SU-DHL-6 (cell line): ENCODE data around the gene GSX1.
"Not testable (repeated sequence)": the region's sequence is repeated elsewhere in the genome, so short reads cannot be mapped to it uniquely, and the experiment has no call there.

Experiments used
- H2AFZ ChIP-seq: fragments of 200-600 bp; sonication (generic); 2 replicates; pipeline ENCODE4 v1.6.1; 2014; ENCODE audit warnings: low read depth, mild to moderate bottlenecking, moderate library complexity, mixed read lengths, antibody characterized with exemption, low read length; ENCODE audit not compliant: severe bottlenecking
- H3F3A ChIP-seq: fragments of 200-600 bp; shearing (Covaris generic); 2 replicates; pipeline ENCODE4 v1.6.0; 2016; ENCODE audit warnings: antibody characterized with exemption, mild to moderate bottlenecking; ENCODE audit not compliant: insufficient read depth
- H3K27ac ChIP-seq: fragments of 200-600 bp; sonication (generic); 2 replicates; pipeline ENCODE4 v1.5.1; 2016; ENCODE audit warnings: low read depth, mild to moderate bottlenecking, low read length, moderate library complexity, mixed read lengths
- H3K27me3 ChIP-seq: fragments of 200-600 bp; sonication (generic), shearing (Covaris generic); 2 replicates; pipeline ENCODE4 v1.6.0; 2014; ENCODE audit warnings: mild to moderate bottlenecking, low read length
- H3K36me3 ChIP-seq: fragments of 200-600 bp; sonication (generic); 2 replicates; pipeline ENCODE4 v1.6.1; 2014; ENCODE audit warnings: mild to moderate bottlenecking, low read length, mixed read lengths
- H3K4me2 ChIP-seq: fragments of 300-600, 200-600 bp; shearing (Covaris generic), sonication (generic); 2 replicates; pipeline ENCODE4 v1.6.0; 2014; ENCODE audit warnings: low read length, low read depth, mild to moderate bottlenecking; ENCODE audit not compliant: poor library complexity, severe bottlenecking
- H3K4me3 ChIP-seq: fragments of 200-600 bp; sonication (generic); 2 replicates; pipeline ENCODE4 v1.5.1; 2014; ENCODE audit warnings: antibody characterized with exemption, low read length, mild to moderate bottlenecking, mixed read lengths; ENCODE audit not compliant: insufficient read depth, poor library complexity, severe bottlenecking
- H3K79me2 ChIP-seq: fragments of 200-600 bp; sonication (generic); 2 replicates; pipeline ENCODE4 v1.6.1; 2014; ENCODE audit warnings: mild to moderate bottlenecking, low read length, moderate library complexity; ENCODE audit not compliant: insufficient read depth
- H3K9ac ChIP-seq: fragments of 200-600 bp; sonication (generic); 2 replicates; pipeline ENCODE4 v1.7.0; 2014; ENCODE audit warnings: mild to moderate bottlenecking, low read length
- H3K9me2 ChIP-seq: fragments of 200-600 bp; sonication (generic); replicated peaks from 2 replicates; pipeline ENCODE4 v1.6.1; 2014; ENCODE audit warnings: low read length; ENCODE audit not compliant: insufficient read depth
- H3K9me3 ChIP-seq: fragments of 200-600 bp; sonication (generic); 2 replicates; pipeline ENCODE4 v1.6.1; 2014; ENCODE audit warnings: low read length, mixed read lengths; ENCODE audit not compliant: insufficient read depth
- H4K20me1 ChIP-seq: fragments of 200-600 bp; sonication (generic); 2 replicates; pipeline ENCODE4 v1.6.1; 2014; ENCODE audit warnings: low read depth, mild to moderate bottlenecking, antibody characterized with exemption, low read length, moderate library complexity, mixed read lengths
- CTCF ChIP-seq: fragments of 200-600 bp; sonication (generic); IDR thresholded peaks from one replicate; pipeline ENCODE4 v1.5.1; 2017; ENCODE audit warnings: antibody characterized with exemption, mild to moderate bottlenecking, low read length, moderate library complexity; ENCODE audit not compliant: insufficient read depth, poor library complexity, severe bottlenecking
- EZH2phosphoT487 ChIP-seq: fragments of 200-600 bp; sonication (generic), shearing (Covaris generic); conservative IDR thresholded peaks from 2 replicates; pipeline ENCODE4 v1.6.1; 2018; ENCODE audit warnings: mild to moderate bottlenecking, antibody characterized with exemption, low read length, moderate library complexity, mixed read lengths

The GSX1 gene

GRCh38 chr13:27792393-27793218, at the start of gene GSX1:
GSX1 (plus strand) TSS chr13:27792483; CDS start chr13:27792691, 208 bp downstream.
- TF ChIP-seq EZH2phosphoT487 (no peak), CTCF (no peak)
- Histone ChIP-seq H3F3A (no peaks in the 10 kb centered on the region), H3K9me2 (no peaks in the 10 kb centered on the region), H3K27me3 (no peaks in the 10 kb centered on the region; the same call in none of the 2 replicates), H3K79me2 (no peaks in the 10 kb centered on the region), H3K36me3 (no peaks in the 10 kb centered on the region), H3K9me3 (no peaks in the 10 kb centered on the region), H3K27ac (no peak within 1 kb of the TSS), H3K9ac (no peak within 1 kb of the TSS), H4K20me1 (no peaks in the 10 kb centered on the region), H3K4me3 (no peak within 1 kb of the TSS), H3K4me2 (no peak within 1 kb of the TSS), H2AFZ (no peak within 1 kb of the TSS)

- H3K79me2 ChIP-seq: no peaks in the 10 kb centered on the region
- H3K4me2 ChIP-seq: no peak overlapping the region
These were observed 47.5 kb upstream of the GSX1 start for GRCh38 chr13:27744801-27745200.

GRCh38 chr13:27745301-27745700, 47.0 kb upstream of the GSX1 start:
- H3K9me3 ChIP-seq: no peaks in the 10 kb centered on the region
- no peak overlapping the region for H3K4me2 ChIP-seq
- no peak overlapping the region for H2AFZ ChIP-seq
- no peak for TF ChIP-seq CTCF
- no peak for TF ChIP-seq EZH2phosphoT487
- H3K27ac ChIP-seq: no peak overlapping the region
- no peaks in the 10 kb centered on the region for H3K27me3 ChIP-seq
- H3K4me3 ChIP-seq: no peak overlapping the region
- H3K9ac ChIP-seq: no peak overlapping the region
- H3K79me2 ChIP-seq: no peaks in the 10 kb centered on the region
- no peaks in the 10 kb centered on the region for H3K9me2 ChIP-seq
- no peaks in the 10 kb centered on the region for H4K20me1 ChIP-seq
- no peaks in the 10 kb centered on the region for H3F3A ChIP-seq
- no peaks in the 10 kb centered on the region for H3K36me3 ChIP-seq

More at GRCh38 chr13:27744801-27745200, 47.5 kb upstream of the GSX1 start:
- no peak overlapping the region for H3K4me3 ChIP-seq
- H3K9ac ChIP-seq: no peak overlapping the region
- H3K27me3 ChIP-seq: no peaks in the 10 kb centered on the region
- no peak overlapping the region for H2AFZ ChIP-seq
- TF ChIP-seq CTCF (no peak), EZH2phosphoT487 (no peak)
- no peaks in the 10 kb centered on the region for H3K36me3 ChIP-seq
- H3K9me2 ChIP-seq: no peaks in the 10 kb centered on the region
- H3K9me3 ChIP-seq: no peaks in the 10 kb centered on the region
- H4K20me1 ChIP-seq: no peaks in the 10 kb centered on the region
- H3F3A ChIP-seq: no peaks in the 10 kb centered on the region
- no peak overlapping the region for H3K27ac ChIP-seq

GRCh38 chr13:27748143-27748542, 44.1 kb upstream of the GSX1 start:
- not testable (repeated sequence) for H3K9me3 ChIP-seq, H4K20me1 ChIP-seq, H3K36me3 ChIP-seq, H3K79me2 ChIP-seq, H3K9me2 ChIP-seq, H3K4me3 ChIP-seq, H3K27me3 ChIP-seq, H2AFZ ChIP-seq, H3K4me2 ChIP-seq, H3F3A ChIP-seq, H3K9ac ChIP-seq, H3K27ac ChIP-seq
